T1000 (cell line): ENCODE results near the gene LYZL6.

ENCODE experiments used
- DNase-seq: peaks from one replicate; lab custom pipeline; 2025; ENCODE audit warnings: mixed read lengths; lab: John Stamatoyannopoulos, UW

Gene LYZL6

GRCh38 chr17:35943537-35943936, at the start of gene LYZL6:
LYZL6 (minus strand) TSS chr17:35943713; CDS start chr17:35939356, 4,357 bp downstream.
- DNase-seq = no peak

GRCh38 chr17:35991075-35991474, 47.6 kb upstream of the LYZL6 start:
- DNase-seq = no peak

- no peak for DNase-seq
Observed at GRCh38 chr17:35988164-35988563, 44.7 kb upstream of the LYZL6 start.

- no peak for DNase-seq
Observed at GRCh38 chr17:35986643-35987042, 43.1 kb upstream of the LYZL6 start, which contains the start of gene CCL14. CCL14 (minus strand) TSS chr17:35986729; CDS start chr17:35986649, 80 bp downstream.

GRCh38 chr17:35984140-35984539, 40.6 kb upstream of the LYZL6 start:
- DNase-seq = no peak

- DNase-seq = no peak
Observed at GRCh38 chr17:35982409-35983191, 39.1 kb upstream of the LYZL6 start.

GRCh38 chr17:35981908-35982330, 38.4 kb upstream of the LYZL6 start:
- DNase-seq = no peak

- no peak for DNase-seq
Observed at GRCh38 chr17:35981246-35981645, 37.7 kb upstream of the LYZL6 start, which contains the start of gene CCL16. CCL16 (minus strand) TSS chr17:35981497; CDS start chr17:35981420, 77 bp downstream.

GRCh38 chr17:35978346-35978745, 34.8 kb upstream of the LYZL6 start:
- no peak for DNase-seq

GRCh38 chr17:35977509-35977908, 34.0 kb upstream of the LYZL6 start:
- DNase-seq = no peak

- DNase-seq = no peak
Observed at GRCh38 chr17:35973333-35974260, 30.1 kb upstream of the LYZL6 start.

GRCh38 chr17:35972945-35973332, 29.4 kb upstream of the LYZL6 start:
- no peak for DNase-seq

- DNase-seq = no peak
Observed at GRCh38 chr17:35972535-35972934, 29.0 kb upstream of the LYZL6 start.

GRCh38 chr17:35972066-35972465, 28.6 kb upstream of the LYZL6 start:
- no peak for DNase-seq

GRCh38 chr17:35969558-35970380, 26.3 kb upstream of the LYZL6 start:
- DNase-seq = no peak

- no peak for DNase-seq
Observed at GRCh38 chr17:35968520-35969054, 25.1 kb upstream of the LYZL6 start.

GRCh38 chr17:35965272-35965671, 21.8 kb upstream of the LYZL6 start:
- DNase-seq = no peak

GRCh38 chr17:35963663-35964062, 20.1 kb upstream of the LYZL6 start:
- no peak for DNase-seq

- DNase-seq = no peak
Observed at GRCh38 chr17:35953720-35954119, 10.2 kb upstream of the LYZL6 start.

- DNase-seq = no peak
Observed at GRCh38 chr17:35949401-35949800, 5.9 kb upstream of the LYZL6 start.

- no peak for DNase-seq
Observed at GRCh38 chr17:35948092-35948491, 4.6 kb upstream of the LYZL6 start.
